Measurements from ENCODE around the gene GALNT18.

Gene GALNT18

DNA sequence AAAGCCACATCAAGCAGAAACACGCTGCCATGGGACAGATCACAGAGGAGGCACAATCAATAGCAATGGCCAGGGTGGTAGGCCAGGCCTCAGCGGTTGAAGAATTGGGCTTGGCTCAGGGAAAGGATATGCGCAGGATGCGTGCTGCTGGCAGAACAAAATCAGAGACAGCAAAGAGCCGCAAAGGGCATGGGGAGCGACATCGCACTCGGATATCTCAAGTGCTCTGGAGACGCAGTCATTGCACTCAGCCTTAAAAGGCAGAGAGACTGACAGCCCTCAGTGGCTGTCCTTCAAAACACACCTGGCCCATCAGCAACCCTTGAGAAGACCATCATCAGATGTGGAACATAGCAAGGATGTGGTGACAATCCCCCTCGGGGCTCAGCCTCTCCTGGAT is 319.2 kb downstream of the GALNT18 start:
- DNase-seq (ENCODE audit: low read depth), result no peak

DNA sequence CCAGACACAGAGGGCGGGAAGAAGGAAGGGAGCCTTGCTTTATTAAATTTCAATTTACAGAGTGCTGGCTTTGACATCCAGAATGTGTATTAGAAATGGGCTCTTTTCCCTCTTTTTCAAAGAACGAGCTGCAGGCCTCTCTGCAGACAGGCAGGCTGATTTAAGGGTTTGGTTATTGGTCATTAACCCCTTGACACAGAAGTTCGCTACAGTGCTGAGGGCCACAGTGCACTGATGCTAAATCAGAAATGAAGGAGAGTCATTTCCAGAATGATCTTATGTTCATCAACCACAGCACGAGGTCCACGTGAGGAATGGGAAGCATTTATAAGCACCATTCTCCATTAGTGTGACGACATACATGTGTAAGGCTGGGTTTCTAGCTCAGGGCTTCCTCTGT is 320.6 kb downstream of the GALNT18 start:
- DNase-seq (ENCODE audit: low read depth), result no peak

DNA sequence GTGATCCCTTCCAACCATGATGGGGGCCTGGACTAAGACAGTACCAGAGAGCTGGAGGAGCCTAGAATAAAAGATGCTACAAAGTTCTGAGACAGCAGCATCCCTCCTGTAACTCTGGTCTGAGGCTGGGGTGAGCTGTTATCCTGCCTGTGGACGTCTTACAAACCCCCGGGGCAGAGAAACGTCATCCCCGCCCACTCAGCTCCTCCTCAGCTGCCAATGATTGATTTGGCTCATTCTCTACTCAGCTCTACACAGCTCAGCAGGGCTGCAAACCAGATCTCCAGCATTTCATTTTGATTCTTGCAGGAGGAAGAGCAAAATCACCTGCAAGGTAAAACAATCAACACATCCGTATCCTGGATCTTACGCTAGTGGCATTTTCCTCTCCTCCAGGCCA is 324.2 kb downstream of the GALNT18 start:
- no peak for DNase-seq (ENCODE audit: low read depth)

DNA sequence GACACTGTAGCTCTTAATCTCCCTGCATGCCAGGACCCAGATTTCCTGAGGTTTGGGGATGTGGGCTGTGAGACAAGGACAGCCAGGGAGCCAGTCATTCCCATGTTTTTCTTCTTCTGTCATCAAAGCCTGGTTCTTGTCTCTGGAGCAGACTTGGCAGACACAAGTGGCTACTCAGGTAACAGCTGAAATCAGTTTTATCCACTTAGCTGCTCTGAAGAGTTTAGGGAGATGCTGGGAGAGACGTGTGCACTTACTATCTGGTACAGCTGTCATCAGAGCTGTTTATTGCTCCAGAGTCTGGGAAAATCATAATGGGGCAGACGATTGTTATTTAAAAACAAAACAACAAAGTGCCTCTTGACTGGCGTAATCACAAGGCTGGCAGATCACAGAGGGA is 325.4 kb downstream of the GALNT18 start:
- DNase-seq (ENCODE audit: low read depth), result no peak

- no peak for DNase-seq (ENCODE audit: low read depth)
Observed at GRCh38 chr11:11294551-11294855, 327.3 kb downstream of the GALNT18 start.

DNA sequence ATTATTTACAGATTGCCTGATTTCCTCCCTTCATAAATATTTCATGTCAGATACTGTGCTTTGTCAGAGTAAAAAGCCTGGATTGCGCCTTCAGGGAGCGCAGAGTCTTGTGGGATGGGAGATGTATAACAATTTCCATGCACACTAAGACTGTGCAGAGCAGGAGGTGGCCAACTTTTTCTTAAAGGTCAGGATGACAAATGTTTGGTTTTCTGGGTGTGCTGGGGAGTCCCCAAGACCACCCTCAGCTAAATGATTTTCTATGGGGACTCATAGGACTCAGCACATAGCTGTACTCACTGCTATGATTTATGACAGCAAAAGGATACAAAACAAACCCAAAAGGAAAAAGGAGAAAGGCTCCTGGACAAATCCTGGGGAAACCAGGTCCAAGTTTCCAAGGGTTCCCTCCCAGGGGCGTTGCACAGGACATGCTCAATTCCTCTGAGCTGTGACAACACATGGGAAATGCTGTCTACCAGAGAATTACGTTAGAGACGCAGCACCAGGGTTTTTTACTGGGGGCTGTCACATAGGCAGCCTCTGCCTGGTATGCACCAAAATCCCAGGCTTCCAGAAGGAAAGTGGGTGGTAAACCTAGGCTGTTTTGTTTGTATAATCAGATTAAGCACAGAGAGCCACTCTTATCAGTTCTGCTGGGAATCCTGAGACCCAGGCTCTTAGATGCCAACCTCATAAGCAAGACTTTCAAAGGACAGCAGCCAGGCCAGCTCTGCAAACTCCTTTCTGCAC is 327.8 kb downstream of the GALNT18 start:
- no peak for DNase-seq (ENCODE audit: low read depth)

DNA sequence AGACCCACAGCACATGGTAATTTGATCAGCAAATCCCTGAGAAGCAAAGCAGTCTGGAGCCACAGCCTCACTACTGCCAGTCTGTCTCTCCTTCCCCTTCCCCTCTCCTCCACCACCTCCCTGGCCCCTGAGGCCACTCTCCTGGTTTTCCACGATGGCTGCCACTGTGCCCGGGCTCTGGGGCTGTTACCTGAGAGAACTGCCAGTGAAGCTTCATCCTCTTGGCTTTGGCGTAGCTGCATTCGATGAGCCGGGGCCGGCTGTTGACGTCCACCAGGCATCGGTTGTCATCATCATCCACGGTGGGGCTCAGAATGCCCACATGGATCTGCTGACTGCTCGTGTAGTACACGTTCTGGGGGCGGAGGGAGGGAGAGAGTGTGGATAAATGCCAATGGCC is 329.0 kb downstream of the GALNT18 start:
- no peak for DNase-seq (ENCODE audit: low read depth)

DNA sequence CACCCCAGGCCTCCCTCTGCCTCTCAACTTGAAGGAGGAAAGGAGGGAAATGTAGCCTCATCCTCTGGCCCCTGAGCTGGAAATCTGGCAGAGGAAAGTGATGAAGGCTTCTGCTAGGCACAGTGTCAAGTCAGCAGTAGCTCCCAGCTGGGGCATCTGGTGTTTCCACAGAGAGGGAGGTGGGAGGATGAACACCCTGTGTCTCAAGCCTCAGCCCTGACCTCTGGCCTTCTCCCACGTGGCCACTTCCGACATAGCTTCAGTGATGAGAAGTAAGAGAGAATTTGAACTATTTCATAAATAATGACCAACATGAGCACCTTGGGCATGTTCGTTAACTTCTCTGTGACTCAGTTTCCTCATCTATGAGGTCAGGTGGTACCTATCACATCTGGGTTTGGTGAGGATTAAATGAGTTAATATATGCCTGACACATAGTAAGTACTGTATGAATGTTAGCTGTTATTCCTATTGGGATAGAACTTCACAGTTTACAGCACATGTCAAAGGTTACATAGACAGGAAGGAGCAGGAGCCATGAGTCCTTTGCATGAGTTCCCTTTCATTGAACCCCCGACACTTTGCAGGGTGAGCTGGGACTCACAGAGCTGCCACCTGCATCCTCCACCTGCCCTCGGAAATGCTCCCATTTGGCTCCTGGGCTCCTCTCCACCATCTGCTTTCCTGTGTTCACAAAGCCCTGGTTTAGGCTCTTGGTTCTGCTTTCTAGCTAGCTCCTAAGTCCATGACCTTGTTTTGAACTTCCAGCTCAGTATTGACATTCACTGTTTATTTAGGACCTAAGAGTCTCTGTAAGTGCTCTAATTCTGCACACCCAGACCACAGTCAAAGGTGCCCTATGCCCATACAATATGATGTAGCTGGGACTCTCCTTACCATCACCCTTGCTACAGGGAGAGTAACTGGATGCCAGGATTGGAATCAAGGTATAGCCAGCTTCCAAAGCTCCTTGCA is 330.5 kb downstream of the GALNT18 start:
- no peak for DNase-seq (ENCODE audit: low read depth)

DNA sequence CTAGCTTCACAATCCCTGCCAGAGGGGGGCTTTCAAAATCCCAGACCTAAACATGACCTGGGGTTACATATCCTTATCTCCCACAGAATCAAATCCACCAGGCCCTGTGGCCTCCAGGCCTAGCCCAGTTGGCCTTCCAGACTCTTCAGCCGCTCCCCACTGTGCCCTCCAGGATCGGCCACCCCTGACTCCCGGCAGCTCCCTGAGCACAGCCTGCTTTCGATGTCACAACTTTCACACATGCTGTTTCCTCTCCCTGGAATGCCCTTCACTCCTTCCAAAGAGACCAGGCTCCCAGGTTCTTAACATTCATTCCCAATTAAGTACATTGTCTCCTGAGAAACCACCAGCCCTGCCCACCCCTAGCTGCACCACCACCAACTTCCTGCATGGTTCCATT is 331.5 kb downstream of the GALNT18 start:
- DNase-seq (ENCODE audit: low read depth), result no peak

GRCh38 chr11:11289669-11290068 is 332.1 kb downstream of the GALNT18 start:
- no peak for DNase-seq (ENCODE audit: low read depth)

GRCh38 chr11:11288972-11289616 is 332.7 kb downstream of the GALNT18 start:
- DNase-seq (ENCODE audit: low read depth), result no peak

- DNase-seq (ENCODE audit: low read depth), result no peak
Observed at GRCh38 chr11:11284481-11284880, 337.3 kb downstream of the GALNT18 start.

DNA sequence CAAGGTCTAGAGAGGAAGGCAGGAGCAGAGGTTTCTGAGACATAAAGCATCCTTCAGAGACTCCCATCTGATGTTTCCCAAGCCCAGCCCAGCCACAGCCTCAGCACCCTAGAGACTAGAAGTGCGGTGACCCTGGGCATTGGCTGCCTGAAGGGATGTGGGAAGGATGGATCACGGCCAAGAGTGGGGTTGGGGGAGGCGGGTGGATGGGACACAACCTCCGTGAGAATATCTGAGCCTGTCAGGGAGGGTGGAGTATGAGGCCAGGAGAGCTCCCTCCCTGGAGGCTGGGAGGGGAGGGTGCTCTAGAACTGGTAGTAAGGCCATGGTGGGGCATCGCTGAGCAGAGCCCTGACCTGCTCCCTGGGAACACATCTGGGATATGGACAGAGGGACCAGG is 340.2 kb downstream of the GALNT18 start:
- no peak for DNase-seq (ENCODE audit: low read depth)

DNA sequence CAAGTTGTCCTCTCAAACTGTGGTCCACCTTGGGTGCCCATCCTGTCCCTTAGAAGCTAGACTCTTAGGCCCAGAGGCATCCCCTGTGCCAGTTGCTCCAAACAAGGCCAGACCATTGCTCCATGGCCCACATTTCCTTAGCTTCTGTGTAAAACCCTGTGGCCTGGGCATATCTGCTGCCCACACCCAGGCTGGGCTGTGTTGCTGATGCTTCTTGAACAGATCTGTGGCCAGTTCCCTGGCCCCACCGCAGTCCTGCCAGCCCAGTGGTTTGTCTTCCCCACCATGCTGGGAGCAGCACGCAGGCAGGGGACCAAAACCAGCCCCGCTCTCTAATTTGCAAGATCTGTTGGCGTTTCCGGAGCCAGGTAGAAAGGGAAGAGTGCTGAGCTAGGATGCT is 341.0 kb downstream of the GALNT18 start:
- DNase-seq (ENCODE audit: low read depth), result no peak

GRCh38 chr11:11279956-11280689 is 341.7 kb downstream of the GALNT18 start:
- DNase-seq (ENCODE audit: low read depth), result no peak

DNA sequence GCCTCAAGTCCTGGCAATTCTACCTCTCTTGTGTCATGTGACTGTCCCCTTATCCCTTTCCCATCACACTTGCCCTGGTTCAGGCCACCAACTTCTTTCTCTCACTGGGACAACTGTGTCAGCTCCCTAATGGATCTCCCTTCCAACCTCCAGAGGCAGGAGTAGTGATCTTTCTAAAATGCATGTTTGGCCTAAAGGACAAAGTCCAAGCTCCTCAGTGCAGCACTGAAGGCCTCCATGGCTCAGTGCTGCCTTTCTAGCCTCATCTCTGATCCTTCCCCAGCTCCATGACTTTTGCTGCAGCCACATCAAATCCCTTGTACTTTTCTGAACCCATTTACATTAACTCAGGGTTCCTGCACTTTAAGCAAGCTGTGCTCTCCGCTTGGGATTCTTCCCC is 349.6 kb downstream of the GALNT18 start:
- DNase-seq (ENCODE audit: low read depth), result no peak

DNA sequence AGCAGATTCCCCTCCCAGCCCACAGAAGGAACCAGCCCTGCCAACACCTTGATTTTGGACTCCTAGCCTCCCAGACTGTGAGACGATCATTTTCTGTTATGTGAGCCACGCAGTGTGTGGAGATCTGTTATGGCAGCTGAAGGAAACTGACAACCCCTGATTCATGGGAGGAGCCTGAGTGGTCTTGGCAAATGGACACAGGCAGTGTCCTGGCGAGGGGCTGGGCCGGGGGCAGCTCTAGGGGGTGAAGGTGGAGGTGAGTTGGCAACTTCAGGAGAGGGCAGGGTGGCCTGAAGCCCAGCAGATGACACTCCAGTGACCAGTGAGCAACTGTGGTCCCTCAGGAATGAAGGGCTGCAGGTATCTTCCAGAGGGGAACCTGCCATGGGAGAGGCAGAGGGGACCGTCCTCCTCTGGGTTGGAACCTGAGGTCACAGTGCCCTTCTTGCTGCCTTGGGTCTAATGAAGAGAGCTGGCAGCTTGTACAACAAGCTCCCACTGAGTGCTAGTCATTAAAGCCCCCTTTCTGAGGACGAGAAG is 351.5 kb downstream of the GALNT18 start:
- no peak for DNase-seq (ENCODE audit: low read depth)

- DNase-seq (ENCODE audit: low read depth), result no peak
Observed at GRCh38 chr11:11268706-11269105, 353.1 kb downstream of the GALNT18 start.

- no peak for DNase-seq (ENCODE audit: low read depth)
Observed at GRCh38 chr11:11268119-11268518, 353.7 kb downstream of the GALNT18 start.

GRCh38 chr11:11267312-11267711 is 354.5 kb downstream of the GALNT18 start:
- no peak for DNase-seq (ENCODE audit: low read depth)

DNA sequence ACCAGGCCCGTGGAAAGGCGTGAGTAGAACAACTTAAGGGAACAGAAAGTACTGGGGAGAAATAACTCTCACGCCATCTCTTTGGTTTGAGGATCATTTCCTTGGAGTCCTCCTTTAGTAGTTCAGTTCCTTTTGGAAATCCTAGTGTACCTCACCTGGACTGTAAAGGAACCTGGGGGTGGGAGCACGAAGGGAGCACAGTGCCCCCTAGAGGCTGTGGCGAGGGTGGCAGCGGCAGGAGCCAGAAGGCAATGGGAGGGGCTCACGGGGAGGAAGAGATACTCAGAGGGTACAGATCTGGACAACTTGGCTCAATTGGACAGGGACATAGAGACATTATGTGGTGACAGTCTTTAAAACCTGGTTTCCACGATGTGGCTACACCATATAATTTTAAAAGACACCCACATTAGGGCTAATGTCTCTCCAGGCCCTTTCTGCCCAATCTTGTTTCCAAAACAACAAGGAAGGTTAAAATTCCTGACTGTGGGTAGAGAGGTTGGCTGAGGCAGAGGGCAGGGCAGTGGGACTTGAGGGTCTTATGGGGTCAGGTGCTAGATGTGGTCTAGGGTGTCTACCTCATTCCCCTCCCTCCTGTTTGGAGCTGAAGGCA is 355.7 kb downstream of the GALNT18 start:
- DNase-seq (ENCODE audit: low read depth), result peak; percentile 33

Data from activated T-helper 9 cell treated with anti-CD3 and anti-CD28 coated beads, Interleukin-2, amount 50 U/mL, for 16 hours (primary cell).